GM21529 (cell line): ENCODE data around the gene TMEM184B.

Source experiments
- ATAC-seq: cut with Tn5 transposase; IDR thresholded peaks from one replicate; pipeline ENCODE4 v1.9.1; 2021; ENCODE audit not compliant: unreplicated experiment

Gene TMEM184B

GRCh38 chr22:38282397-38282796 is 9.6 kb upstream of the TMEM184B start:
- ATAC-seq = no peak

- no peak for ATAC-seq
These were observed 3.4 kb upstream of the TMEM184B start for GRCh38 chr22:38276166-38276565.

GRCh38 chr22:38273135-38273826 is 471 bp upstream of the TMEM184B start:
- ATAC-seq = no peak

- ATAC-seq = no peak
These were observed 860 bp downstream of the TMEM184B start for GRCh38 chr22:38271927-38272372.

GRCh38 chr22:38271101-38271500 is 1.7 kb downstream of the TMEM184B start:
- no peak for ATAC-seq

GRCh38 chr22:38270091-38270992 is 2.5 kb downstream of the TMEM184B start:
- ATAC-seq = no peak

- ATAC-seq = no peak
These were observed 3.3 kb downstream of the TMEM184B start for GRCh38 chr22:38269466-38269865.

GRCh38 chr22:38267086-38267485 is 5.7 kb downstream of the TMEM184B start:
- no peak for ATAC-seq

GRCh38 chr22:38266120-38266519 is 6.7 kb downstream of the TMEM184B start:
- no peak for ATAC-seq

- ATAC-seq = no peak
These were observed 8.4 kb downstream of the TMEM184B start for GRCh38 chr22:38264322-38264843.

- ATAC-seq = no peak
These were observed 10.6 kb downstream of the TMEM184B start for GRCh38 chr22:38262051-38262795.

GRCh38 chr22:38260761-38261681 is 11.8 kb downstream of the TMEM184B start:
- no peak for ATAC-seq

GRCh38 chr22:38259370-38259769 is 13.4 kb downstream of the TMEM184B start:
- no peak for ATAC-seq

- ATAC-seq = no peak
These were observed 13.9 kb downstream of the TMEM184B start for GRCh38 chr22:38258895-38259294.

- no peak for ATAC-seq
These were observed 15.1 kb downstream of the TMEM184B start for GRCh38 chr22:38257650-38258250.

GRCh38 chr22:38257181-38257580 is 15.6 kb downstream of the TMEM184B start:
- no peak for ATAC-seq

GRCh38 chr22:38255697-38256096 is 17.1 kb downstream of the TMEM184B start:
- no peak for ATAC-seq

- ATAC-seq = no peak
These were observed 21.5 kb downstream of the TMEM184B start for GRCh38 chr22:38251341-38251692.

- no peak for ATAC-seq
These were observed 22.0 kb downstream of the TMEM184B start for GRCh38 chr22:38250643-38251340.
